Bronchial epithelial cell (primary cell): ENCODE results near the gene MPZL2. TPM values are rescaled to one million over a fixed set of nuclear protein-coding genes. Genes with fewer than 3 reads are reported as not detected.

Source experiments
- DNase-seq: peaks from one replicate; pipeline ENCODE4 v3.0.0-alpha.2; 2010; ENCODE audit warnings: low read depth
- FAIRE-seq: peaks from 2 replicates; lab custom pipeline; 2011; peaks lifted over from hg19 to GRCh38; lab: Jason Lieb, UNC
- H3K27me3 ChIP-seq: 2 replicates; pipeline ENCODE4 v1.5.1; 2011; ENCODE audit warnings: low read length; ENCODE audit not compliant: control insufficient read depth, insufficient read depth
- H3K36me3 ChIP-seq: 2 replicates; pipeline ENCODE4 v1.5.1; 2011; ENCODE audit warnings: low read length; ENCODE audit not compliant: control insufficient read depth, insufficient read depth
- H3K4me3 ChIP-seq: 2 replicates; pipeline ENCODE4 v1.5.1; 2011; ENCODE audit warnings: mild to moderate bottlenecking, low read depth, low read length, control low read depth
- CTCF ChIP-seq: IDR thresholded peaks from 2 replicates; pipeline ENCODE4 v1.5.1; 2011; ENCODE audit warnings: mild to moderate bottlenecking, moderate library complexity, low read length, control low read depth, inconsistent platforms; ENCODE audit not compliant: insufficient read depth, severe bottlenecking
- total RNA-seq: library from RNA; depleted of rRNA; stranded (reverse); fragments of >200 nt; gene quantifications from 2 replicates; pipeline ENCODE4 v1.2.1, GENCODE V29; 2014

Gene MPZL2
- total RNA-seq, 1 donor from 2014 or later, result 38.7 TPM

DNA sequence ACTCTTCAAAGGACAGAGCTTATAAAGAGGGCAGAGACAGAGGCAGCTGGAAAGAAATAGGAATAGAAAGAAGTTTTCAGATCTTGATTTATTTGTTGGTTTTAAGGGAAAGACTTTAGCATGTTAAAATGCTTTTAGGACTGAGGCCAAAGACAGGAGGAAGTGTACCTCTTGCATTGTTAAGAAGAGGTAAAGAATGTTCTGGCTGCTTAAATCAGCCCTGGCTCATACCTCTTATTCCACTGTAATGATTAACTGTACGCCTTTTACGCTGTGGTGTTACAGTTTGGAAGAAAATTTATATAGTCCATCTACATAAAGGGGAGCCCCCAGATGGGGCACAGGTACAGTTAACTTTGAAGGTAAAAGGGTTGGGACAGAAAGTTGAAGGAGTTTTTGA lies 10.1 kb upstream of the MPZL2 start:
- DNase-seq, result peak; percentile 37

DNA sequence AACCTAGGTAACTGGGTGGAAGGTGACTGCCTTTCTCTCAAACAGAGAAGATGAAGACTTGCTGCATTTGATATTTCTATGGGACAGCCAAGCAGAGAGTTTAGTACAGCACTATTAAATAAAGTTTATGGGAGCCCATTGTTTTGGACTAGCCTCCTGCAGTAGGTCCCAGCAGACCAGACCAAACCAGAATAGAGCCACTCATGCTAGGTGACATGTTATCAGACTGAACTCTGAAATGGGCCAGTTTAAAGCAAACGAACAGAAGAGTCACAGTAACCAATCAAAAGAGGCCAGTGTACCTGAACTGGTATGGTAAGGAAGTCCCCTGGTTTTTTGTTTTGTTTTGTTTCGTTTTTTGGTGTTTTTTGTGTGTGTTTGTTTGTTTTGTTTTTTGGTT lies 7.9 kb upstream of the MPZL2 start:
- TF ChIP-seq CTCF, result no peak
- no peaks in the 10 kb centered on the region for H3K36me3 ChIP-seq
- H3K4me3 ChIP-seq, result no peak overlapping the region
- DNase-seq, result no peak
- no peak for FAIRE-seq
- H3K27me3 ChIP-seq, result no peaks in the 10 kb centered on the region

More for the DNA sequence above, 10.1 kb upstream of the MPZL2 start:
- FAIRE-seq, result no peak
- H3K36me3 ChIP-seq, result no peaks in the 10 kb centered on the region
- no peaks in the 10 kb centered on the region for H3K27me3 ChIP-seq
- no peak for TF ChIP-seq CTCF
- no peak overlapping the region for H3K4me3 ChIP-seq

DNA sequence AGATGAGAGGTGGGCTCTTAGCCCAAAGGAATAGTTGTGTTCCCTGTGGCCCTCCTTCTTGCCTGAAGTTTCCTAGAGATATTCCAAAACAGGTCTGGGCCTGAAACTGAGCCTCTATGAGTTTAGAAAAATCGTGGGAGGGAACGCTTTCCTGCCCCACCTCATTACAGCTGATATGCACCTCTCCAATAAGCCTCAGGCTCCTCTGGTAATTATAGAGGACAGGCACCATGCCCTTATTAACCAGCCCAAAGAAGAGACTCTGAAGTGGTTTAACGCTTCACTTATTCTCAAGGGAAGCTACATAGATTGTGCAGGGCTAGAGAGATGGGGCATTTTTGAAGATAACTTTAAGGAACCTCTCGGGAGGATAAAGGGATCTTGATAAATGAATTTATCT lies 3.4 kb upstream of the MPZL2 start:
- no peaks in the 10 kb centered on the region for H3K27me3 ChIP-seq
- H3K4me3 ChIP-seq, result no peak overlapping the region
- peaks cover 2% of the 10 kb centered on the region for H3K36me3 ChIP-seq
- DNase-seq (peak; percentile 85), FAIRE-seq (no peak)
- no peak for TF ChIP-seq CTCF

- FAIRE-seq (no peak), DNase-seq (peak; percentile 80)
- Histone ChIP-seq H3K4me3 (peak overlapping the region; percentile 57), H3K27me3 (no peaks in the 10 kb centered on the region), H3K36me3 (peaks cover 11% of the 10 kb centered on the region)
- TF ChIP-seq CTCF, result no peak
These were observed 1.9 kb upstream of the MPZL2 start for GRCh38 chr11:118265954-118266353.

- Histone ChIP-seq H3K27me3 (no peaks in the 10 kb centered on the region), H3K4me3 (peak overlapping the region; percentile 57), H3K36me3 (peaks cover 16% of the 10 kb centered on the region)
- FAIRE-seq, result no peak
- TF ChIP-seq CTCF, result no peak
- DNase-seq, result peak; percentile 50
These were observed 720 bp upstream of the MPZL2 start for GRCh38 chr11:118264569-118265465.

- Histone ChIP-seq H3K27me3 (no peaks in the 10 kb centered on the region), H3K36me3 (peaks cover 20% of the 10 kb centered on the region), H3K4me3 (peak overlapping the region; percentile 57)
- FAIRE-seq (no peak), DNase-seq (peak; percentile 13)
- no peak for TF ChIP-seq CTCF
These were observed 985 bp downstream of the MPZL2 start for GRCh38 chr11:118263112-118263511.
